ENCODE data around the gene ST3GAL4. TPM values are rescaled to one million over a fixed set of nuclear protein-coding genes. Genes with fewer than 3 reads are reported as not detected.

Gene ST3GAL4
- total RNA-seq, 1 donor from 2014 or later = 26.2 TPM

GRCh38 chr11:126354631-126355323 lies 709 bp upstream of the ST3GAL4 start:
- no peak for TF ChIP-seq CTCF (IDR thresholded peaks at IDR 0.05)
- Histone ChIP-seq H3K9me3 (no peaks in the 10 kb centered on the region), H3K4me1 (peaks cover 73% of the 10 kb centered on the region), H3K36me3 (no peaks in the 10 kb centered on the region), H3K27me3 (ENCODE audit: low read depth) (no peaks in the 10 kb centered on the region), H3K27ac (peak overlapping the region; percentile 76), H3K4me3 (peak overlapping the region; percentile 72)
- no peak for DNase-seq
- intact Hi-C loops (cut with DNase I) = no loop called here
- ATAC-seq = peak; percentile 6 to 28

- H3K36me3 ChIP-seq = no peaks in the 10 kb centered on the region
- H3K27me3 ChIP-seq (ENCODE audit: low read depth) = no peaks in the 10 kb centered on the region
- H3K27ac ChIP-seq = peak overlapping the region; percentile 76
- DNase-seq (peak; percentile 66), ATAC-seq (peak; percentile 44 to 48)
- H3K9me3 ChIP-seq = no peaks in the 10 kb centered on the region
- TF ChIP-seq CTCF (IDR thresholded peaks at IDR 0.05) = no peak
- peak overlapping the region; percentile 72 for H3K4me3 ChIP-seq
- intact Hi-C loops (cut with DNase I) = no loop called here
- H3K4me1 ChIP-seq = peaks cover 80% of the 10 kb centered on the region
Measured at GRCh38 chr11:126355926-126356897, 726 bp downstream of the ST3GAL4 start.

- Histone ChIP-seq H3K4me3 (peak overlapping the region; percentile 72), H3K4me1 (peaks cover 70% of the 10 kb centered on the region), H3K27me3 (ENCODE audit: low read depth) (no peaks in the 10 kb centered on the region), H3K9me3 (no peaks in the 10 kb centered on the region), H3K36me3 (no peaks in the 10 kb centered on the region), H3K27ac (peak overlapping the region; percentile 76)
- TF ChIP-seq CTCF (IDR thresholded peaks at IDR 0.05) = no peak
- ATAC-seq (no peak), DNase-seq (no peak)
- intact Hi-C loops (cut with DNase I) = no loop called here
Measured at GRCh38 chr11:126357055-126357962, 1.8 kb downstream of the ST3GAL4 start.

GRCh38 chr11:126357969-126358762 lies 2.7 kb downstream of the ST3GAL4 start:
- DNase-seq (no peak), ATAC-seq (no peak)
- Histone ChIP-seq H3K9me3 (no peaks in the 10 kb centered on the region), H3K4me1 (peaks cover 62% of the 10 kb centered on the region), H3K27ac (peak overlapping the region; percentile 76), H3K36me3 (no peaks in the 10 kb centered on the region), H3K27me3 (ENCODE audit: low read depth) (no peaks in the 10 kb centered on the region), H3K4me3 (peak overlapping the region; percentile 72)
- TF ChIP-seq CTCF (IDR thresholded peaks at IDR 0.05) = no peak
- intact Hi-C loops (cut with DNase I) = no loop called here
